Measurements from ENCODE around the gene DAPK2. TPM values are rescaled to one million over a fixed set of nuclear protein-coding genes. Genes with fewer than 3 reads are reported as not detected.
"Not testable (repeated sequence)": the region's sequence is repeated elsewhere in the genome, so short reads cannot be mapped to it uniquely, and the experiment has no call there.

The DAPK2 gene
- polyA plus RNA-seq (ENCODE audit: insufficient read length in 4 of 4) = 1 to 10 TPM; 4.9 to 6.2 (median 5.1) TPM

DNA sequence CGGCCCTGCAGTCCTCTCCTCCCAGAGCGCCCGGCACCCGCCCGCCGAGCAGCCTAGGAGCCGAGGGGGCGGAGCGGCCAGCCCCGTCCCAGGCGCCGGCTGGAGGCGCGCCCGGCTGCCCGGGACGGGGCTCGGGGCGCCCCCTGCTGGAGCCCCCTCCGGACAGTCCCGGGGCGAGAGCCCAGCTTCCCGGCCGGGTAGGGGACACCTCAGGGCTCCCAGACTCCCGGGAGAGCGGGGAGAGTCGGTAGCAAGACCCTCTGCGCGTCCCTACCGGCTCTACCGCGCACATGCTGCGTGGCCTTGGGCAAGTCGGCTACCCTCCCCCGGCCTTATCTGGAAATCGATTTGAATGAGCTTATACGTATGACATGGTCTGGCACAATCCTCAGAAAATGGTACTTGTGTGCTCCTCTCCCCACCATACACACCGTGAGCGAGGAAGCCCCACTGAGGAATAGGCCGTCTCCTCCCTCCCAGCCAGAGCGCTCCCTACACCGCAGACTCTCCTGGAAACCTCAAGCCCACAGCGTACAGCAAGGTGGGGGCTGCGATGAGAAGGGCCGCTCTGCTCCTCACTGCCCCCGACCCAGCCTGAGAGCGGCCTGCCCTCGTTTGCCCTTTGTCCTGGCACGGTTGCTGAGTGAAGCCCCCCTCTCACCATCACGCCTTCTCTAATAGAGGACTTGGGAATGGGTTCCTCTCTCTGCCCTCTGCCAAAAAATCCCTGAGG is at the start of gene DAPK2:
DAPK2 (minus strand) TSS at position 65 of the 733 bp plus-strand sequence. CDS start 6,224 bp downstream, outside the sequence.
- peak; percentile 36 to 49 (median 42) for DNase-seq (ENCODE audit: low read depth in 4 of 4, low spot score in 3 of 4)

DNA sequence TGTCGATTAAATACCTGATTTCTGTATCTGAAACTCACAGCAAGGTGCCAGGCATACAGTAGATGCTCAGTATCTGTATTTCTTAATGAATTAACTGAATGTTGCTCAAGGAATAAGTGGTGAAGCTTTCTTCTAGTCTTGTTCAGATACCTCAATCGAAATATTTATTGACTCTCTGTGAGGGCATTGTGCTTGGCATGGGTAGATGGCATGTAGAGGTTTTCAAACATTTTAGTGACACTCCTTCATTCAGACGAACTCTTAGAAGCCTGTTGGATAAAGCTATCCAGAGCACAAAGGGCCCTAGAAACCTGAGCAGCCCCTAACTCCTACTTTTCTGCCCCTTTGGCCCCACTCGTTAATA is 49.1 kb upstream of the DAPK2 start:
- DNase-seq (ENCODE audit: low read depth in 4 of 4, low spot score in 3 of 4) = no peak

DNA sequence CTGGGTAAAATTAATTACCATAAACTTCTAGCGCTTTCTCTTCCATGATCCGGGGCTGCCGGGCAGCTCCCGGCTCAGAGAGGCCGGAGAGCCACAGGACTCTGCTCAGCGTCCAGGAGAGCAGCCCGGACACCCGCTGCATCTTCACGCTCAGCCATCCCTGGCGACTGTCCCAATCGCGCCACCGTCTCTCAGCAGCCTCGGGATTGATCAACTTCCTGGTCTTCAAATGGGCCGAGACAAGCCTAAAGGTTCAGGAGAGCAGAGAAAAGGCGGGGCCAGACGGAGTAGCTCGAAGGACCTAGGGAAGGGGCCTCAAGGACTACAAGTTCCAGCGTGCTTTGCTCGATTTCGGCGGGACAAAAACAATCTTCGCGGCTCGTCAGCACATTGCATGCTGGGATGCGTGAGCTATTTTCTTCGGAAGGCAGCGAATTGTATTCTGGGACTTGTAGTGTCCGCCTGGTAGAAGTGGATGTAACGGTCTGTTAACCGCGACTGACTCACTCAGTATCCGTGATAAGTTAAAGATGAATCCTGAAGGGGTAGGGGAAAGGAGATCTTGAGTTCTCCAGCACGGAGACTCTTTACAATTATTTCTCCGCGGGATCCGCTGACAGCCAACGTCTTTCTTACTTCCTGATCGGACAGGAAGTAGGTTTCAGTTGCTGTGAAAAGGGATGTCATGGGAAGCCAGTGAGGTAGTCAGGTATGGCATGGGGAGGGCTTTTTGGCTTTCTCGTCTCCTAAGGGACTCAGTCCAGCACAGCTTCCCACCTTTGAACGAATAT is 47.5 kb upstream of the DAPK2 start, which contains the start of gene CIAO2A:
CIAO2A (minus strand) TSS at position 212 of the 791 bp plus-strand sequence; CDS start at position 142, 70 bp downstream.
- DNase-seq (ENCODE audit: low read depth in 4 of 4, low spot score in 3 of 4) = peak; percentile 92 to 98 (median 98)

GRCh38 chr15:64092864-64093626 is 46.8 kb upstream of the DAPK2 start:
- DNase-seq (ENCODE audit: low read depth in 4 of 4, low spot score in 3 of 4) = peak in 2 of 4 donors; percentile 42 to 51

GRCh38 chr15:64092075-64092820 is 46.0 kb upstream of the DAPK2 start:
- no peak for DNase-seq (ENCODE audit: low read depth in 4 of 4, low spot score in 3 of 4)

DNA sequence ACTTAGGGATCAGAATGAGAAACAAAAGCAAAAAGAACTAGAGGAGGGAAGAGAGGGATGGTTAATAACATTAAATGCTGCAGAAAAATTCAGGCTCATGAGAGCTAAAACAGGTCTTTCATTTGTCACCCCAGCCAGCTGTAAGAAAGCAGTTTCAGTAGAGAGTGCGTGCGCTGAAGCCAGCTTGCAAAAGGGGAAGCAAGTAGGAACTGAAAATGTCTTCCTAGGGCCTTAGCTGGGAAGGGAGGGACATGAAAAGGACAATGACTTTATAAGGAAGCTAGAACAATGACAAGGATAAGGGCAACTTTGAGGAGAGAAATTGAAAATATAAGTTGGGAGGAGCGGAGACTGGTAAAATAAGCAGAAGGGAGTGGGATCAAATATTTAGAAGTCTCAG is 44.2 kb upstream of the DAPK2 start:
- no peak for DNase-seq (ENCODE audit: low read depth in 4 of 4, low spot score in 3 of 4)

DNA sequence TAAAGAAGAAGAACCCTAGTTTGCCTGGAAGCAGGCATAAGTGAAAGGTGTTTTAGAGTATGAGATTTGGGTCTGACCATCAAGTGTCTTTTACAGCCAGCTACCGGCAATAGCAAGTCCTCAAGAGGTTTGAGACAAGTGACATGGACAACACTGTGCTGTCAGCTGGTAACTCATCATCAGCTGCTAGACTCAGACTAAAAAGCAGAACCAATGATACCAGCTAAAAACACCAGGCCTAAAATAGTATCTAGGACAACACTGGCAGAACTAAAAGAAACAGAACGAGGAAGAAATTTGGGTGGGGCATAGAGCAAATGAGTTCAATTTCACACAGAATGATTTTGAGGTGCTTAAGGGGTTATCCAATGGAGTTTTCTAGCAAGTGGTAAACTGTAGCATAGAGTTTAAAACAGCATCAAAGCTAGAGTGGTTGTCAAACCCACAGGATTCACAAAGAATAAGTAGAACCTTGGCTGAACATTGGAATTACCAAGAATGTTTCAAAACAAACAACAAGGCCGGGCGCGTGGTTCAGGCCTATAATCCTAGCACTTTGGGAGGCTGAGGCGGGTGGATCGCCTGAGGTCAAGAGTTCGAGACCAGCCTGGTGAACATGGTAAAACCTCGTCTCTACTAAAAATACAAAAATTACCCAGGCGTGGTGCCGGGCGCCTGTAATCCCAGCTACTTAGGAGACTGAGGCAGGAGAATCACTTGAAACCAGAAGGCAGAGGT is 43.4 kb upstream of the DAPK2 start:
- DNase-seq (ENCODE audit: low read depth in 4 of 4, low spot score in 3 of 4) = no peak

- no peak for DNase-seq (ENCODE audit: low read depth in 4 of 4, low spot score in 3 of 4)
Measured at GRCh38 chr15:64082757-64083156, 36.5 kb upstream of the DAPK2 start.

DNA sequence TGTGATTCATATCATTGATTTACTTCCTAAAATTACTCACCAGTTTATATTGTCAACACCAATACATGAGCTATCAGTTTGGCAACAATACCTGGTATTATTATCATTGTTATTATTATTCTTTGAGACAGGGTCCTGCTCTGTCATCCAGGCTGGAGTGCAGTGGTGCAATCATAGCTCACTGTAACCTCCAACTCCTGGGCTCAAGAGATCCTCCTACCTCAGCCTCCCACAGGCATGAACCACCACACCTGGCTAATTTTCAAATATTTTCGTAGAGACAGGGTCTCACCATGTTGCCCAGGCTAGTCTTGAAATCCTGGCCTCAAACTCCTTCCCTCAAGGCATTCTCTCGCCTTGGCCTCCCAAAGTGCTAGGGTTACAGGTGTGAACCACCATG is 27.2 kb upstream of the DAPK2 start:
- DNase-seq (ENCODE audit: low read depth in 4 of 4, low spot score in 3 of 4) = not testable (repeated sequence)

DNA sequence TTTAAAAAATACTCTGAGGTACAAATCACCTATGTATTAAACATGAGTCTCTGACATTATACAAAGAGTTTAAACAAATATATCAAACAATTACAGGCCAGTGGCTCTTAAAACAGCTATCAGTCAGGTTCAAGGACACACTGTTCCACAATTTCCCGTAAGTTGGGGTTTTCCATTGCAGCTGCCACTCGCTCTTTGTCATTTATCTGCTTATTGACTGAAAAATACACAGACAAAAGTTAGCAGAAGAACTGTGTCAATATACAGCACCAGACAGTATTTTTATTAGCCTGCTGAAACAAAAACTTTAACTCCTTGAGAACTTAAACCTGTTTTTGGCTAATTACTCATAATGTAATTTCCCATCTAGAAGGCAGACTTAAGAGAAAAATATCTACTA is 26.5 kb upstream of the DAPK2 start:
- no peak for DNase-seq (ENCODE audit: low read depth in 4 of 4, low spot score in 3 of 4)

GRCh38 chr15:64071931-64072765 is 25.9 kb upstream of the DAPK2 start:
- no peak for DNase-seq (ENCODE audit: low read depth in 4 of 4, low spot score in 3 of 4)

DNA sequence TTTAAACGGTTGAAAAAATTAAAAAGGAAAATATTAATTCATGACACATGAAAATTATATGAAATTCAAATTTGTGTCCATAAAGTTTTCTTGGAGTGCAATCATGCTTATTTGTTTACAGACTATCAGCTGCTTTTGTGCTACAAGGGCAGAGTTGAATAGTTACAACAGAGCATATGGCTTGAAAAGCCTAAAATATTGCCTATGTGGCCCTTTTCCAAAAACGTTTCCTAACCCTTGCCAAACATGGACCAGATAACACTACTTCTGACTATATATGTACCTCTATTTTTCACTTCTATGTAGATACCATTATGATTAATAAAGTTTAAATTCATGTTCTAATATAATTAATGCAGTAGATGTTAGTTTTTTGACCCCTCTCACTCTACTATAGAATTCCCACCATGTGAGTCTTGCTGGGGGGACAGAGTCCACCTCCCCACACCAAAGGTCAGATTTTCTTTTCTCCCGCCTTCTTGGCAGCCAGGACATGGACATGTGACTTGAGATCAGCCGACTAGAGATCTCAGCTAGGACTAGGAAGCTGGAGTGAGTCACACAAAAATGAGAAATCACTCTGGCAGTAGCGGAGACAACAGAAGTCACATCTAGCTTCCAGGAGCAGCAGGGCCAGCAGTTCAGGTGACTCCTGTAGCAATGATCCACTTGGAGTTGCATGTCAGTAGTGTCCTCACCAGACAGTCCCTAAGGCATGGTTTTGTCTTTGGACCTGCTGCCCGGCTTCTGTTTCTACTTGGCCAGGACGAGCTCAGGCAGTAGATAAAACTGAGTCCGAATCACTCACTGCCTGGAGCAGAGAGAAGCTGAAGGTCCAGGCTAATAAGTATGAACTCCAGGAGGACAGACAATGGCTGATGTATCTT is 24.9 kb upstream of the DAPK2 start:
- DNase-seq (ENCODE audit: low read depth in 4 of 4, low spot score in 3 of 4) = no peak

- DNase-seq (ENCODE audit: low read depth in 4 of 4, low spot score in 3 of 4) = no peak
Measured at GRCh38 chr15:64070106-64070505, 23.8 kb upstream of the DAPK2 start.

DNA sequence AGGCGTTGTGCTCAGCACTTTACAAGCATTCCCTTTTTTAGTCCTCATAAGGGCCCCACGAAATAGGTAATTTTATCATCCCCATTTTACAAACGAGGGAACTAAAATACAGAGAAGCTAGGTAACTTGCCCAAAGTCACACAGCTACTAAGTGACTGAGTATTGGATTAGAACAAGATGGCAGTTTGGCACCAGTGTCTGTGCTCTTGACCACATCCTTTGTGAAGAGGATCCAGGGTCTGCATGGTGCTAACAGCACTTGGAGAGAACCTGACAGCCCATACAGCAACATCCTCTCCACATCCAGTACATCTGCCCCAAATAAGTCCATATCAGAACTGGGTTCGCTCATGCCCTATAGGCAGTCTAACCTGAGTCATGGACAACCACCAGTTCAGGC is 21.8 kb upstream of the DAPK2 start:
- DNase-seq (ENCODE audit: low read depth in 4 of 4, low spot score in 3 of 4) = no peak

DNA sequence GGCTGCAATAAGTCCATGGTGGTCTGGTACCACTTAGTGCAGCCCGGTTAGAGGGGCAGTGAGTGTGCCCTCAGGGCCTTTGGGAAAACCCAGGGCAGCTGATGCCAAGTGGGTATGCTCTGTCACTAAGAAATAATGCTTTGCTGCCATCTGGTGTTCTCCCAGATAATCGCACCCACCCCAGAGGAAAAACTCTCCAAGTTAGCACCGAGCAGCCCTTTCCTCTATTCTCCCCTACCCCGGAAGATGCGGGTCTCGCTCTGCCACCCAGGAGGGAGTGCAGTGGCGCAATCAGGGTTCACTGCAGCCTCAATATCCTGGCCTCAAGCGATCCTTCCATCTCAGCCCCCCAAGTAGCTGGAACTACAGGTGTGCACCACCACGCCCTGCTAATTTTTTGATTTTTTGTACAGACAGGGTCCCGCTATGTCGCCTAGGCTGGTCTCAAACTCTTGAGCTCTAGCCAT is 21.3 kb upstream of the DAPK2 start:
- peak; percentile 28 to 52 (median 48) for DNase-seq (ENCODE audit: low read depth in 4 of 4, low spot score in 3 of 4)

- DNase-seq (ENCODE audit: low read depth in 4 of 4, low spot score in 3 of 4) = no peak
Measured at GRCh38 chr15:64066451-64066850, 20.2 kb upstream of the DAPK2 start.

GRCh38 chr15:64060716-64061115 is 14.4 kb upstream of the DAPK2 start:
- no peak for DNase-seq (ENCODE audit: low read depth in 4 of 4, low spot score in 3 of 4)

- DNase-seq (ENCODE audit: low read depth in 4 of 4, low spot score in 3 of 4) = not testable (repeated sequence)
Measured at GRCh38 chr15:64059104-64059503, 12.8 kb upstream of the DAPK2 start.

All from right renal pelvis (tissue), 4 donors.